Measurements from ENCODE around the gene RP9. TPM values are rescaled to one million over a fixed set of nuclear protein-coding genes. Genes with fewer than 3 reads are reported as not detected.

Gene RP9
- total RNA-seq, 1 experiment from 2014 or later, result 10.7 TPM

GRCh38 chr7:33108554-33109004 is 625 bp downstream of the RP9 start:
- DNase-seq (ENCODE audit: low spot score), result no peak
- no peak overlapping the region for H3K27ac Mint-ChIP-seq

GRCh38 chr7:33107136-33108066 is 1.8 kb downstream of the RP9 start:
- Mint-ChIP-seq H3K27me3 (ENCODE audit: low read depth) (peaks cover 36% of the 10 kb centered on the region), H3K36me3 (peaks cover 5% of the 10 kb centered on the region; the same call in 1 of the 2 replicates), H3K4me3 (peak overlapping the region; percentile 91), H3K9me3 (no peaks in the 10 kb centered on the region), H3K4me1 (peaks cover 17% of the 10 kb centered on the region), H3K27ac (no peak overlapping the region)
- no peak for TF ChIP-seq EMX1 (CRISPR knock-in tag; IDR thresholded peaks at IDR 0.05)
- peak; percentile 34; the same call in 1 of the 2 replicates for TF ChIP-seq USF1 (CRISPR knock-in tag; IDR thresholded peaks at IDR 0.05)
- peak; percentile 46 for TF ChIP-seq USF2 (CRISPR knock-in tag; IDR thresholded peaks at IDR 0.05)
- CTCF ChIA-PET, result interaction anchor here (0.6 to 3.9 kb wide), 15 partner anchors 23 to 346 kb away, joined by 3 to 27 read pairs (median 6); partner anchors contain the start of genes FKBP9 and NT5C3A
- ATAC-seq, result peak; percentile 79
- POLR2A ChIA-PET, result no interaction called here
- DNase-seq (ENCODE audit: low spot score), result peak; percentile 70

More at GRCh38 chr7:33108554-33109004, 625 bp downstream of the RP9 start:
- ChIA-PET POLR2A (no interaction called here), CTCF (interaction anchor here (0.7 to 3.9 kb wide), 17 partner anchors 8 to 380 kb away, joined by 3 to 27 read pairs (median 4); partner anchors contain the start of genes BBS9, FKBP9 and NT5C3A)
- TF ChIP-seq ATF1 (CRISPR knock-in tag; IDR thresholded peaks at IDR 0.05) (no peak), ZNF423 (CRISPR knock-in tag; IDR thresholded peaks at IDR 0.05) (peak; percentile 7; the same call in 1 of the 2 replicates)
- H3K9me3 Mint-ChIP-seq, result no peaks in the 10 kb centered on the region
- ATAC-seq, result peak; percentile 24
- H3K4me3 Mint-ChIP-seq, result peak overlapping the region; percentile 91
- H3K4me1 Mint-ChIP-seq, result peaks cover 17% of the 10 kb centered on the region
- peaks cover 42% of the 10 kb centered on the region for H3K27me3 Mint-ChIP-seq (ENCODE audit: low read depth)
- H3K36me3 Mint-ChIP-seq, result no peaks in the 10 kb centered on the region

- ChIA-PET CTCF (no interaction called here), POLR2A (no interaction called here)
- H3K27me3 Mint-ChIP-seq (ENCODE audit: low read depth), result no peaks in the 10 kb centered on the region
- TF ChIP-seq MLX (CRISPR knock-in tag; IDR thresholded peaks at IDR 0.05) (no peak), ZNF121 (CRISPR knock-in tag; IDR thresholded peaks at IDR 0.05) (no peak), RORB (CRISPR knock-in tag; IDR thresholded peaks at IDR 0.05) (no peak), HMGA2 (CRISPR knock-in tag; IDR thresholded peaks at IDR 0.05) (no peak), NFATC4 (CRISPR knock-in tag; IDR thresholded peaks at IDR 0.05) (no peak)
- H3K27ac Mint-ChIP-seq, result no peak overlapping the region
- no peaks in the 10 kb centered on the region for H3K4me1 Mint-ChIP-seq
- ATAC-seq, result no peak
- DNase-seq (ENCODE audit: low spot score), result no peak
- peaks cover 37% of the 10 kb centered on the region for H3K36me3 Mint-ChIP-seq
- no peak overlapping the region for H3K4me3 Mint-ChIP-seq
- H3K9me3 Mint-ChIP-seq, result no peaks in the 10 kb centered on the region
Observed at GRCh38 chr7:33101906-33102305, 7.3 kb downstream of the RP9 start.

GRCh38 chr7:33100770-33101169 is 8.4 kb downstream of the RP9 start:
- TF ChIP-seq ZNF281 (CRISPR knock-in tag; IDR thresholded peaks at IDR 0.05), result no peak
- TF ChIP-seq NR3C1 (CRISPR knock-in tag; conservative IDR thresholded peaks at IDR 0.05; ENCODE audit: low read depth), result no peak
- TF ChIP-seq MXD4 (CRISPR knock-in tag; IDR thresholded peaks at IDR 0.05; ENCODE audit: borderline replicate concordance), result no peak
- no peak for TF ChIP-seq NR2C2 (CRISPR knock-in tag; IDR thresholded peaks at IDR 0.05)
- TF ChIP-seq USF1 (CRISPR knock-in tag; IDR thresholded peaks at IDR 0.05), result no peak
- H3K9me3 Mint-ChIP-seq, result no peaks in the 10 kb centered on the region
- no peaks in the 10 kb centered on the region for H3K4me1 Mint-ChIP-seq
- POLR2A ChIA-PET, result no interaction called here
- no peak overlapping the region for H3K27ac Mint-ChIP-seq
- ATAC-seq, result no peak
- no peaks in the 10 kb centered on the region for H3K27me3 Mint-ChIP-seq (ENCODE audit: low read depth)
- CTCF ChIA-PET, result interaction anchor here (0.7 to 1.5 kb wide), 2 partner anchors 8 to 676 kb away, joined by 3 to 5 read pairs; partner anchors contain the start of gene RP9
- peaks cover 49% of the 10 kb centered on the region for H3K36me3 Mint-ChIP-seq
- no peak for DNase-seq (ENCODE audit: low spot score)
- no peak overlapping the region for H3K4me3 Mint-ChIP-seq
